MCF 10A (cell line): ENCODE data around the gene OAS2. TPM values are rescaled to one million over a fixed set of nuclear protein-coding genes. Genes with fewer than 3 reads are reported as not detected.

Source experiments
- BruUV-seq: library from RNA; stranded (reverse); fragments of 400-500 nt; replicated peaks from 2 replicates; lab custom pipeline; 2021; lab: Mats Ljungman, UMichigan
- CTCF ChIA-PET: fragments of 300-600 bp; sonication (Branson Sonifier 250); formaldehyde crosslinking; extraction: SDS; loops from one replicate; lab custom pipeline; 2021; ENCODE audit warnings: antibody characterized with exemption, inconsistent platforms; lab: Yijun Ruan, JAX
- POLR2A ChIA-PET: fragments of 300-600, 350-650 bp; sonication (Branson Sonifier 250); formaldehyde crosslinking; extraction: SDS; loops from one replicate; lab custom pipeline; 2020; ENCODE audit warnings: antibody characterized with exemption, inconsistent platforms; lab: Yijun Ruan, JAX
- DNase-seq: peaks from one replicate; pipeline ENCODE4 v3.0.0-alpha.2; 2018; ENCODE audit not compliant: unreplicated experiment
- H3K27ac Mint-ChIP-seq: one replicate; pipeline ENCODE4 v1.8.0; 2022; ENCODE audit warnings: mild to moderate bottlenecking, low read depth, mixed read lengths; ENCODE audit not compliant: unreplicated experiment
- H3K27me3 Mint-ChIP-seq: one replicate; pipeline ENCODE4 v1.8.0; 2022; ENCODE audit warnings: mixed read lengths; ENCODE audit not compliant: insufficient read depth, unreplicated experiment
- H3K36me3 Mint-ChIP-seq: one replicate; pipeline ENCODE4 v1.8.0; 2022; ENCODE audit warnings: mild to moderate bottlenecking, moderate library complexity, mixed read lengths; ENCODE audit not compliant: insufficient read depth, unreplicated experiment
- H3K4me1 Mint-ChIP-seq: one replicate; pipeline ENCODE4 v1.8.0; 2022; ENCODE audit warnings: mixed read lengths; ENCODE audit not compliant: insufficient read depth, unreplicated experiment
- H3K4me3 Mint-ChIP-seq: one replicate; pipeline ENCODE4 v1.8.0; 2022; ENCODE audit warnings: mild to moderate bottlenecking, moderate library complexity, mixed read lengths; ENCODE audit not compliant: unreplicated experiment
- H3K9me3 Mint-ChIP-seq: one replicate; pipeline ENCODE4 v1.8.0; 2022; ENCODE audit warnings: mixed read lengths; ENCODE audit not compliant: unreplicated experiment
- intact Hi-C: fragments of 100-400 bp; cut with micrococcal nuclease; formaldehyde crosslinking; loops from 2 replicates; pipeline ENCODE4 v1.14.1; 2022
- total RNA-seq: library from RNA; stranded (reverse); gene quantifications from 2 replicates; pipeline ENCODE4 v1.2.3, GENCODE V29; 2022
- TF ChIP-seq, protein P1 (sequence below): fragments of 200-600 bp; IDR thresholded peaks from one replicate; pipeline ENCODE4 v1.8.0; 2022; ENCODE audit warnings: antibody characterized with exemption, mild to moderate bottlenecking; ENCODE audit not compliant: unreplicated experiment

OAS2 gene
- total RNA-seq, 1 experiment from 2014 or later: 0.33 TPM

DNA sequence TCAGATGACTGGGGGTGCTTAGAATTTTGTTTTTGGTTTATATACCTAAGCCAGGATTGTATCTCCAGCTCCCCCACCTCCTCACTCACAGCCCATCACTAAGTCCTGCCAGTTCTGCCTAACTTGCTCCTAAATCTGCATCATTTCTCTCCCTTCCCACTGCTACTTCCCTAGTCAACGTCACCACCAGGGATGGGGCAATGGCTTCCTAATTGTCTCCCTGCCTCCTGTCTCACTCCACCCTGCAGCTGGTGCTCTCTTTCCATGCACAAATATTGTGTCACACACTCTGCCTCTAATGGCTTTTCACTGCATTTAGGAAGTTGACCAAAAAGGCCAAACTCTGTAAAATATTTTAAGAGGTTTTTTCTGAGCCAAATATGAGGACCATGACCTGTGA lies 11.5 kb downstream of the OAS2 start:
- POLR2A ChIA-PET: interaction anchor here (0.7 kb wide), 1 partner anchor 9 kb away, joined by 3 read pairs; no protein-coding TSS in a partner anchor
- no peak overlapping the region for H3K27ac Mint-ChIP-seq
- TF ChIP-seq, protein P1, sequence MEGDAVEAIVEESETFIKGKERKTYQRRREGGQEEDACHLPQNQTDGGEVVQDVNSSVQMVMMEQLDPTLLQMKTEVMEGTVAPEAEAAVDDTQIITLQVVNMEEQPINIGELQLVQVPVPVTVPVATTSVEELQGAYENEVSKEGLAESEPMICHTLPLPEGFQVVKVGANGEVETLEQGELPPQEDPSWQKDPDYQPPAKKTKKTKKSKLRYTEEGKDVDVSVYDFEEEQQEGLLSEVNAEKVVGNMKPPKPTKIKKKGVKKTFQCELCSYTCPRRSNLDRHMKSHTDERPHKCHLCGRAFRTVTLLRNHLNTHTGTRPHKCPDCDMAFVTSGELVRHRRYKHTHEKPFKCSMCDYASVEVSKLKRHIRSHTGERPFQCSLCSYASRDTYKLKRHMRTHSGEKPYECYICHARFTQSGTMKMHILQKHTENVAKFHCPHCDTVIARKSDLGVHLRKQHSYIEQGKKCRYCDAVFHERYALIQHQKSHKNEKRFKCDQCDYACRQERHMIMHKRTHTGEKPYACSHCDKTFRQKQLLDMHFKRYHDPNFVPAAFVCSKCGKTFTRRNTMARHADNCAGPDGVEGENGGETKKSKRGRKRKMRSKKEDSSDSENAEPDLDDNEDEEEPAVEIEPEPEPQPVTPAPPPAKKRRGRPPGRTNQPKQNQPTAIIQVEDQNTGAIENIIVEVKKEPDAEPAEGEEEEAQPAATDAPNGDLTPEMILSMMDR: no peak
- no peak overlapping the region for H3K4me3 Mint-ChIP-seq
- intact Hi-C loops: no loop called here
- no TSS peak for BruUV-seq
- no peaks in the 10 kb centered on the region for H3K36me3 Mint-ChIP-seq
- DNase-seq: no peak
- H3K27me3 Mint-ChIP-seq: no peaks in the 10 kb centered on the region
- peaks cover 7% of the 10 kb centered on the region for H3K9me3 Mint-ChIP-seq
- CTCF ChIA-PET: interaction anchor here (0.7 to 7.9 kb wide), 4 partner anchors 44 to 201 kb away, joined by 3 to 168 read pairs (median 4); no protein-coding TSS in a partner anchor
- no peaks in the 10 kb centered on the region for H3K4me1 Mint-ChIP-seq

DNA sequence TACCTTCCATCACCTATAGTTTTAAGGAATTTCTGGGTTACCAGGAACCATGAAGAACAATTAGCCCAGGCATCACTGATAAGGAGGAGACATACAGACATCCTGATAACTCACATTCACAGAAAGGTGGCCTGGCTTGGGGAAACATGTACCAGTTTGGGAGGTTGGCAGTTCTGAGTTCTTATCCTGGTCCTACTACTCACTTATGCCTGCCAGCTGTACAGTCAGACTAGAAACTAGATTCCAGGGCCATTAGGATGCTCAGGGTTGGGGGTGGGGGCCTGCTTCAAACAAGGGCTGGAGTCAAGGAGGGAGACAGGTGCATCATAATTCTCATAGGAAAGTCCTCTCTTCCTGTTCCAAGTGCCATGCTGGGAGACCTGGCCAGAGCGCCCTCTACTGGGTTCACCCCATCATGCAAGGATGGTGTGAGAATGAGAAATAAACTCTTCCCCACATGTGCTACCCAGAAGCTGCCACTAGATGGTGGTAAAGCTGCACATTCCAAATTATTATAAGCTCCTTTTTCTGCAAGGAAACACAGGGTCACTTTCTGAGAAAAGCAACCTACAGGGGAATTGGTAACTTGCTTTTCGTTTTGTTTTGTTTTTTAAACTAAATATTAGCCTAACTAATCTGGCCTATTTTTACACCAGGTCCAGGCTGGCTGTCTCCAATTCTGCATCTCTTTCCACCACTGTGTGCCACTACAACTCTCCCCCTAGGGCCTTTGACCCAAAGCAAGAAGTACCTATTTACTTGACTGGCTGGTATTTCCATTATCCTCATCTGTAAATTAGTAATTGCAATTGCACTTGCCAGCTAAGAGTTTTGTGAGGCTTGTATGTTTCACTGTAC lies 14.5 kb downstream of the OAS2 start:
- intact Hi-C loops: loop anchor here (1.0 kb wide), 5 partner anchors 39 to 182 kb away; no protein-coding TSS in a partner anchor
- TF ChIP-seq, protein P1: peak; percentile 95
- Mint-ChIP-seq H3K9me3 (no peaks in the 10 kb centered on the region), H3K27ac (no peak overlapping the region), H3K36me3 (no peaks in the 10 kb centered on the region), H3K4me1 (no peaks in the 10 kb centered on the region), H3K4me3 (no peak overlapping the region), H3K27me3 (no peaks in the 10 kb centered on the region)
- POLR2A ChIA-PET: interaction anchor here (0.7 to 1.5 kb wide), 8 partner anchors 21 to 230 kb away, joined by 3 to 5 read pairs (median 3); partner anchors contain the start of genes DDX54 and RITA1
- DNase-seq: peak; percentile 78
- CTCF ChIA-PET: interaction anchor here (0.5 to 7.9 kb wide), 42 partner anchors 8 to 1797 kb away, joined by 3 to 168 read pairs (median 5); partner anchors contain the start of genes OAS2, OAS3 and SLC8B1
- BruUV-seq: no TSS peak

DNA sequence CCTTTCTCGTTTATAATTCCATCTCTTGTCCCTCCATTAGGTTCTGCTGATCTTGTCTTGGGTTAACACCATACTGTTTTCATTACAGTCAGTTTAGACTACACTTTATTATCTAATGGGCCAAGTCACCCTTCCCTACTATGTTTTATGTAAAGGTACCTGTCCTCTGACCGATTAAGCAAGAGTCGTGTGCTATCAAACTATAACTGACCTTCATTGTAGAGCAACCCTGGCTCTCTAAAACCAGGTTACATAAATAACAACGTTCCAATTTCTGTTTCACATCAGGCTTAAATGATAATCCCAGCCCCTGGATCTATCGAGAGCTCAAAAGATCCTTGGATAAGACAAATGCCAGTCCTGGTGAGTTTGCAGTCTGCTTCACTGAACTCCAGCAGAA lies 16.7 kb downstream of the OAS2 start:
- intact Hi-C loops: no loop called here

More for the DNA sequence above, 16.7 kb downstream of the OAS2 start:
- ChIA-PET POLR2A (interaction anchor here (0.6 to 1.1 kb wide), 2 partner anchors 103 to 191 kb away, joined by 3 read pairs; no protein-coding TSS in a partner anchor), CTCF (interaction anchor here (0.7 to 7.9 kb wide), 3 partner anchors 39 to 1160 kb away, joined by 3 to 168 read pairs (median 4); no protein-coding TSS in a partner anchor)
- H3K9me3 Mint-ChIP-seq: peaks cover 7% of the 10 kb centered on the region
- no peak overlapping the region for H3K27ac Mint-ChIP-seq
- no TSS peak for BruUV-seq
- no peaks in the 10 kb centered on the region for H3K36me3 Mint-ChIP-seq
- TF ChIP-seq, protein P1: no peak
- H3K27me3 Mint-ChIP-seq: no peaks in the 10 kb centered on the region
- no peak for DNase-seq
- no peak overlapping the region for H3K4me3 Mint-ChIP-seq
- no peaks in the 10 kb centered on the region for H3K4me1 Mint-ChIP-seq
